HepG2 (cell line): ENCODE results near the gene SNX21. TPM values are rescaled to one million over a fixed set of nuclear protein-coding genes. Genes with fewer than 3 reads are reported as not detected.

ENCODE experiments used
- ATAC-seq: fragments of 200-7000 bp; cut with Tn5 transposase; 3 replicates; pipeline ENCODE4 v1.9.1; 2020; ENCODE audit warnings: mild to moderate bottlenecking, moderate library complexity
- BruUV-seq: library from RNA; stranded (reverse); fragments of 400-500 nt; replicated peaks from 2 replicates; lab custom pipeline; 2021; lab: Mats Ljungman, UMichigan
- CTCF ChIA-PET: fragments of 300-600 bp; formaldehyde crosslinking; extraction: SDS; loops from one replicate; lab custom pipeline; 2021; ENCODE audit warnings: low total read pairs, inconsistent platforms, low intra/inter-chr PET ratio; lab: Yijun Ruan, JAX
- POLR2A ChIA-PET: fragments of 350-600 bp; sonication (Branson Sonifier 250); formaldehyde crosslinking; loops from one replicate; lab custom pipeline; 2020; ENCODE audit warnings: antibody characterized with exemption, inconsistent platforms; lab: Yijun Ruan, JAX
- DNase-seq: peaks from one replicate; pipeline ENCODE4 v3.0.0-alpha.2; 2015; ENCODE audit warnings: low spot score
- FAIRE-seq: peaks from 3 replicates; lab custom pipeline; 2011; peaks lifted over from hg19 to GRCh38; lab: Jason Lieb, UNC
- H2AFZ ChIP-seq: one replicate; pipeline ENCODE4 v1.6.1; 2011; ENCODE audit warnings: low read length, inconsistent platforms
- H3K27ac ChIP-seq: fragments of 300-600 bp; 3 replicates; pipeline ENCODE4 v1.8.0; 2011; ENCODE audit warnings: mixed run types, mild to moderate bottlenecking, mixed read lengths, low read length, inconsistent platforms; ENCODE audit not compliant: insufficient read depth; ENCODE audit errors: extremely low read length
- H3K27me3 ChIP-seq, 2 experiments: fragments of 200-600 bp in 1 of 2; 2 replicates in 1 of 2; 3 replicates in 1 of 2; pipeline versions ENCODE4 v1.6.0 to v1.8.0; 2011; ENCODE audit warnings: low read length in 2 of 2, mild to moderate bottlenecking in 2 of 2, moderate library complexity in 2 of 2, inconsistent platforms in 1 of 2; ENCODE audit not compliant: insufficient read depth in 2 of 2, control insufficient read depth in 1 of 2
- H3K36me3 ChIP-seq, 2 experiments: fragments of 200-600 bp in 1 of 2; replicated peaks in 1 of 2; 2 replicates in 1 of 2; 3 replicates in 1 of 2; pipeline versions ENCODE4 v1.5.1 to v1.8.0; 2011; ENCODE audit warnings: low read length in 2 of 2, inconsistent platforms in 1 of 2; ENCODE audit not compliant: insufficient read depth in 2 of 2, control insufficient read depth in 1 of 2
- H3K4me1 ChIP-seq: 2 replicates; pipeline ENCODE4 v1.5.1; 2012; ENCODE audit warnings: low read length, inconsistent platforms; ENCODE audit not compliant: insufficient read depth
- H3K4me2 ChIP-seq: 2 replicates; pipeline ENCODE4 v1.6.0; 2011; ENCODE audit warnings: low read depth, low read length, inconsistent platforms
- H3K4me3 ChIP-seq, 3 experiments: fragments of 200-600 bp in 1 of 3; sonication (generic), shearing (Covaris generic) in 1 of 3; replicated peaks in 1 of 3; 2 replicates each; pipeline ENCODE4 v1.5.1; 2011 to 2016; ENCODE audit warnings: low read length in 3 of 3, inconsistent platforms in 2 of 3, low read depth in 2 of 3, mild to moderate bottlenecking in 2 of 3, control low read depth in 1 of 3, mixed read lengths in 1 of 3; ENCODE audit not compliant: insufficient read depth in 1 of 3
- H3K79me2 ChIP-seq: one replicate; pipeline ENCODE4 v1.6.1; 2011; ENCODE audit warnings: low read length, inconsistent platforms; ENCODE audit not compliant: insufficient read depth
- H3K9ac ChIP-seq: 2 replicates; pipeline ENCODE4 v1.6.0; 2011; ENCODE audit warnings: mild to moderate bottlenecking, low read depth, low read length, inconsistent platforms; ENCODE audit not compliant: insufficient read depth
- H3K9me3 ChIP-seq: 2 replicates; pipeline ENCODE4 v1.5.1; 2012; ENCODE audit warnings: mild to moderate bottlenecking, low read length
- H4K20me1 ChIP-seq: 2 replicates; pipeline ENCODE4 v1.6.0; 2011; ENCODE audit warnings: inconsistent platforms, mild to moderate bottlenecking, low read length, moderate library complexity; ENCODE audit not compliant: insufficient read depth
- AGO2 ChIP-seq: fragments of 200-400 bp; formaldehyde crosslinking; optimal IDR thresholded peaks from 2 replicates; pipeline ENCODE3; 2017; ENCODE audit warnings: mild to moderate bottlenecking, low read depth, low read length, moderate library complexity
- EP300 ChIP-seq, 3 experiments: sonication (generic) in 1 of 3; formaldehyde crosslinking in 1 of 3; IDR thresholded peaks; 2 replicates each; pipeline versions ENCODE4 v1.5.1 to v1.6.1; 2011 to 2020; ENCODE audit warnings: low read depth in 2 of 3, low read length in 2 of 3, borderline replicate concordance in 1 of 3, improper control_type of control experiment in 1 of 3, mild to moderate bottlenecking in 1 of 3, missing genetic modification reagents in 1 of 3, moderate library complexity in 1 of 3
- FOXA1 ChIP-seq, 2 experiments: fragments of 450-650 bp in 1 of 2; sonication (generic) in 1 of 2; formaldehyde crosslinking in 1 of 2; IDR thresholded peaks; 2 replicates each; pipeline versions ENCODE4 v1.4.0 to v1.6.1; 2016 to 2020; ENCODE audit warnings: missing genetic modification reagents in 1 of 2
- FOXA3 ChIP-seq: IDR thresholded peaks from 2 replicates; pipeline ENCODE4 v1.6.1; 2016; ENCODE audit warnings: missing genetic modification reagents, missing compliant biosample characterization
- HMG20B ChIP-seq: conservative IDR thresholded peaks from 2 replicates; pipeline ENCODE4 v1.6.1; 2016; ENCODE audit warnings: missing genetic modification reagents, missing compliant biosample characterization
- KMT2B ChIP-seq: IDR thresholded peaks from 2 replicates; pipeline ENCODE4 v1.6.1; 2016; ENCODE audit warnings: missing genetic modification reagents, missing compliant biosample characterization
- MAFG ChIP-seq: sonication (generic); formaldehyde crosslinking; IDR thresholded peaks from 2 replicates; pipeline ENCODE4 v1.5.1; 2020; ENCODE audit warnings: mild to moderate bottlenecking, missing genetic modification reagents
- MLLT10 ChIP-seq: sonication (generic); formaldehyde crosslinking; IDR thresholded peaks from 2 replicates; pipeline ENCODE4 v1.4.0; 2020; ENCODE audit warnings: missing genetic modification reagents
- RELA ChIP-seq: sonication (generic); formaldehyde crosslinking; IDR thresholded peaks from 2 replicates; pipeline ENCODE4 v1.4.0; 2020; ENCODE audit warnings: missing genetic modification reagents
- ZNF3 ChIP-seq: IDR thresholded peaks from 2 replicates; pipeline ENCODE4 v1.7.0; 2017; ENCODE audit warnings: inconsistent platforms
- ZNF350 ChIP-seq: sonication (generic); formaldehyde crosslinking; IDR thresholded peaks from 2 replicates; pipeline ENCODE4 v1.4.0; 2020; ENCODE audit warnings: mild to moderate bottlenecking, low read depth, missing genetic modification reagents, borderline replicate concordance
- ZNF766 ChIP-seq: sonication (generic); formaldehyde crosslinking; IDR thresholded peaks from 2 replicates; pipeline ENCODE4 v1.5.0; 2020; ENCODE audit warnings: missing genetic modification reagents, borderline replicate concordance
- ZNF83 ChIP-seq: sonication (generic); formaldehyde crosslinking; IDR thresholded peaks from 2 replicates; pipeline ENCODE4 v1.4.0; 2020; ENCODE audit warnings: missing genetic modification reagents, mild to moderate bottlenecking, borderline replicate concordance
- ZSCAN22 ChIP-seq: sonication (generic); formaldehyde crosslinking; IDR thresholded peaks from 2 replicates; pipeline ENCODE4 v1.4.0; 2020; ENCODE audit warnings: mild to moderate bottlenecking, missing genetic modification reagents
- WGBS: methylation state at CpG from one replicate; pipeline ENCODE4 v1.1.6; 2017; ENCODE audit warnings: low lambda C conversion rate; 5-methylcytosine and 5-hydroxymethylcytosine counted together
- in situ Hi-C: cut with HindIII; loops from 2 replicates; pipeline ENCODE4 v1.10.0; 2017; ENCODE audit warnings: low pct_unique_long_range_greater_than_20kb; ENCODE audit not compliant: extremely low pct_ligation_motif_present
- intact Hi-C: fragments of 100-400 bp; cut with micrococcal nuclease; formaldehyde crosslinking; loops from one replicate; pipeline ENCODE4 v1.10.0; 2022; ENCODE audit not compliant: unreplicated experiment
- polyA plus RNA-seq, 8 experiments: library from polyadenylated mRNA; depleted of rRNA in 3 of 8; stranded (reverse) in 7 of 8; unstranded in 1 of 8; fragments of >200 nt; fragmentation: Illumina TruSeq in 4 of 8; extraction: Trizol in 4 of 8; gene quantifications; 2 replicates each; pipeline versions ENCODE4 v1.2.1 to v1.2.3, GENCODE V29; 2011 to 2016; ENCODE audit warnings: low read depth in 4 of 8, missing spikeins in 1 of 8, mixed read lengths in 1 of 8; ENCODE audit not compliant: insufficient read depth in 1 of 8
- total RNA-seq, 5 experiments: library from RNA; depleted of rRNA; stranded (reverse); fragments of >200 nt; fragmentation: Illumina TruSeq; extraction: Trizol; gene quantifications; 2 replicates each; pipeline ENCODE4 v1.2.3, GENCODE V29; 2016; ENCODE audit warnings: low read depth in 1 of 5
- TF ChIP-seq, protein P1 (sequence below): sonication (generic); formaldehyde crosslinking; IDR thresholded peaks from 2 replicates; pipeline ENCODE4 v1.4.0; 2020; ENCODE audit warnings: missing genetic modification reagents; ENCODE audit errors: not compliant biosample characterization
- TF ChIP-seq, protein P2 (sequence below): sonication (generic); formaldehyde crosslinking; IDR thresholded peaks from 2 replicates; pipeline ENCODE4 v1.5.1; 2020; ENCODE audit warnings: mild to moderate bottlenecking, moderate library complexity, missing genetic modification reagents

The SNX21 gene
- total and polyA plus RNA-seq, 2 of the 13 experiments (the other 11 are each of a cell fraction or from before 2014, with no cell fraction given) = 7.7 to 12.8 TPM

DNA sequence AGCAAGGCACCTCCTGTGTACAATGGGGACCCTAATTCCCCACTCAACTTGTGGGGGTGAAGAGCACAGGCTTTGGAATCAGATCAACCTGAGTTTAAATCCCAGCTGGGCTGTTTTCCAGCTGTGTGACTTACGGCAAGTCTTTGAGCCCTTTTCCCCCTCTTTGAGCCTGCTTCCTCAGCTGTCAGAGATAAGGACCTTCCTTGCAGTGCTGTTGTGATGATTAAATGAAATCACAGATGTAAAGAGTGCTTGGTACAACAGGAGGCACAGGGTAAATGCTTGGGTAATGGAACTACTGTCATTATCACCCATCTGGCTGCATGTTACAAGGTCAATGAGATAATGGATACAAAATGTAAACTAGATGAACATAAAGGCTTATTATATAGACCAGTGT, 3.2 kb downstream of the SNX21 start:
- ATAC-seq (no peak), FAIRE-seq (no peak), DNase-seq (no peak)
- WGBS = 65% methylated on average over 1 of the region's 1 CpG
- ChIA-PET POLR2A (interaction anchor here (0.9 to 1.3 kb wide), 3 partner anchors 27 to 88 kb away, joined by 3 to 4 read pairs (median 4); partner anchors contain the start of gene ZSWIM1), CTCF (no interaction called here)
- Histone ChIP-seq H3K4me3 (no peak overlapping the region), H3K79me2 (no peaks in the 10 kb centered on the region), H2AFZ (no peak overlapping the region), H3K4me2 (no peak overlapping the region), H4K20me1 (no peaks in the 10 kb centered on the region), H3K36me3 (peaks cover 8 to 12% of the 10 kb centered on the region in 2 experiments; a peak in 3 of 5 replicates), H3K9ac (no peak overlapping the region), H3K27me3 (no peaks in the 10 kb centered on the region), H3K27ac (no peak overlapping the region), H3K4me1 (peaks cover 42% of the 10 kb centered on the region), H3K9me3 (no peaks in the 10 kb centered on the region)
- no peak for TF ChIP-seq ZNF3 (CRISPR knock-in tag)
- TF ChIP-seq FOXA1 (IDR thresholded peaks at IDR 0.05) = no peak
- peak; percentile 26; the same call in 1 of the 2 replicates for TF ChIP-seq FOXA1 (CRISPR knock-in tag; IDR thresholded peaks at IDR 0.05)
- TF ChIP-seq HMG20B (CRISPR knock-in tag) = peak; percentile 73; the same call in 1 of the 2 replicates
- TF ChIP-seq MAFG (CRISPR knock-in tag) = no peak
- TF ChIP-seq FOXA3 (CRISPR knock-in tag) = 0 out of 2 replicates have a peak, but pooled peaks have one; percentile 21
- no peak for TF ChIP-seq EP300 (IDR thresholded peaks at IDR 0.05; ENCODE audit: low read depth in 2 of 2, low read length in 2 of 2)
- no peak for TF ChIP-seq EP300 (CRISPR knock-in tag; IDR thresholded peaks at IDR 0.05; ENCODE audit: borderline replicate concordance)
- no TSS peak for BruUV-seq
- intact Hi-C loops (no loop called here), in situ Hi-C loops (no loop called here)

DNA sequence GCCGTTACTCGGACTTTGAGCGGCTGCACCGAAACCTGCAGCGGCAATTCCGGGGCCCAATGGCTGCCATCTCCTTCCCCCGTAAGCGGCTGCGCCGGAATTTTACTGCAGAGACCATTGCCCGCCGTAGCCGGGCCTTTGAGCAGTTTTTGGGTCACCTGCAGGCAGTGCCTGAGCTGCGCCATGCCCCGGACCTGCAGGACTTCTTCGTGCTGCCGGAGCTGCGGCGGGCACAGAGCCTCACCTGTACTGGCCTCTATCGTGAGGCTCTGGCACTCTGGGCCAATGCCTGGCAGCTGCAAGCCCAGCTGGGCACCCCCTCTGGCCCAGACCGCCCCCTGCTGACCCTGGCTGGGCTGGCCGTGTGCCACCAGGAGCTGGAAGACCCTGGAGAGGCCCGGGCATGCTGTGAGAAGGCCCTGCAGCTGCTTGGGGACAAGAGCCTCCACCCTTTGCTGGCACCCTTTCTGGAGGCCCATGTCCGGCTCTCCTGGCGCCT, 7.2 kb downstream of the SNX21 start:
- H3K4me3 ChIP-seq = no peak overlapping the region
- no TSS peak for BruUV-seq
- no peaks in the 10 kb centered on the region for H3K9me3 ChIP-seq
- in situ Hi-C loops = no loop called here
- 97% methylated on average over 16 of the region's 25 CpGs for WGBS
- no peaks in the 10 kb centered on the region for H3K27me3 ChIP-seq
- H3K4me1 ChIP-seq = peaks cover 10% of the 10 kb centered on the region
- POLR2A ChIA-PET = interaction anchor here (0.9 to 2.7 kb wide), 10 partner anchors 7 to 129 kb away, joined by 3 to 12 read pairs (median 5); partner anchors contain the start of genes ACOT8, SNX21, ZSWIM1 and ZSWIM3
- H3K9ac ChIP-seq = no peak overlapping the region
- DNase-seq (no peak), FAIRE-seq (no peak), ATAC-seq (peak; percentile 11; the same call in 2 of the 3 replicates)
- no peak overlapping the region for H3K4me2 ChIP-seq
- H2AFZ ChIP-seq = no peak overlapping the region
- intact Hi-C loops = no loop called here
- no peaks in the 10 kb centered on the region for H3K79me2 ChIP-seq
- no peak overlapping the region for H3K27ac ChIP-seq
- H3K36me3 ChIP-seq = peaks cover 18 to 42% of the 10 kb centered on the region in 2 experiments
- CTCF ChIA-PET = no interaction called here
- no peaks in the 10 kb centered on the region for H4K20me1 ChIP-seq
- TF ChIP-seq ZNF350 (no peak), AGO2 (peak; percentile 87), ZSCAN22 (CRISPR knock-in tag) (no peak), MLLT10 (no peak), KMT2B (no peak), ZNF766 (CRISPR knock-in tag) (no peak), RELA (CRISPR knock-in tag) (no peak), ZNF83 (CRISPR knock-in tag) (no peak)
- TF ChIP-seq, protein P1, sequence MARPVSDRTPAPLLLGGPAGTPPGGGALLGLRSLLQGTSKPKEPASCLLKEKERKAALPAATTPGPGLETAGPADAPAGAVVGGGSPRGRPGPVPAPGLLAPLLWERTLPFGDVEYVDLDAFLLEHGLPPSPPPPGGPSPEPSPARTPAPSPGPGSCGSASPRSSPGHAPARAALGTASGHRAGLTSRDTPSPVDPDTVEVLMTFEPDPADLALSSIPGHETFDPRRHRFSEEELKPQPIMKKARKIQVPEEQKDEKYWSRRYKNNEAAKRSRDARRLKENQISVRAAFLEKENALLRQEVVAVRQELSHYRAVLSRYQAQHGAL (CRISPR knock-in tag) = no peak
- TF ChIP-seq, protein P2, sequence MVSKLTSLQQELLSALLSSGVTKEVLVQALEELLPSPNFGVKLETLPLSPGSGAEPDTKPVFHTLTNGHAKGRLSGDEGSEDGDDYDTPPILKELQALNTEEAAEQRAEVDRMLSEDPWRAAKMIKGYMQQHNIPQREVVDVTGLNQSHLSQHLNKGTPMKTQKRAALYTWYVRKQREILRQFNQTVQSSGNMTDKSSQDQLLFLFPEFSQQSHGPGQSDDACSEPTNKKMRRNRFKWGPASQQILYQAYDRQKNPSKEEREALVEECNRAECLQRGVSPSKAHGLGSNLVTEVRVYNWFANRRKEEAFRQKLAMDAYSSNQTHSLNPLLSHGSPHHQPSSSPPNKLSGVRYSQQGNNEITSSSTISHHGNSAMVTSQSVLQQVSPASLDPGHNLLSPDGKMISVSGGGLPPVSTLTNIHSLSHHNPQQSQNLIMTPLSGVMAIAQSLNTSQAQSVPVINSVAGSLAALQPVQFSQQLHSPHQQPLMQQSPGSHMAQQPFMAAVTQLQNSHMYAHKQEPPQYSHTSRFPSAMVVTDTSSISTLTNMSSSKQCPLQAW (CRISPR knock-in tag) = no peak
